HCEC 1CT (cell line): ENCODE data around the gene LUC7L3.
"Not testable (repeated sequence)": the region's sequence is repeated elsewhere in the genome, so short reads cannot be mapped to it uniquely, and the experiment has no call there.

Experiments
- DNase-seq: peaks from one replicate; pipeline ENCODE4 v3.0.0-alpha.2; 2017

The LUC7L3 gene

GRCh38 chr17:50710650-50711049, 8.8 kb upstream of the LUC7L3 start:
- no peak for DNase-seq

- no peak for DNase-seq
Measured at GRCh38 chr17:50712641-50713040, 6.8 kb upstream of the LUC7L3 start.

GRCh38 chr17:50715471-50715870, 3.9 kb upstream of the LUC7L3 start:
- DNase-seq = peak; percentile 17

- DNase-seq = no peak
Measured at GRCh38 chr17:50719924-50720794, 756 bp downstream of the LUC7L3 start.

GRCh38 chr17:50721194-50722010, 2.0 kb downstream of the LUC7L3 start:
- peak; percentile 30 for DNase-seq

GRCh38 chr17:50722746-50723145, 3.3 kb downstream of the LUC7L3 start:
- DNase-seq = no peak

GRCh38 chr17:50724622-50725021, 5.2 kb downstream of the LUC7L3 start:
- not testable (repeated sequence) for DNase-seq

GRCh38 chr17:50725769-50726655, 6.6 kb downstream of the LUC7L3 start:
- DNase-seq = no peak

GRCh38 chr17:50728112-50728429, 8.7 kb downstream of the LUC7L3 start:
- DNase-seq = no peak

GRCh38 chr17:50728881-50729765, 9.7 kb downstream of the LUC7L3 start:
- DNase-seq = no peak

- no peak for DNase-seq
Measured at GRCh38 chr17:50731575-50732460, 12.4 kb downstream of the LUC7L3 start.

GRCh38 chr17:50735287-50735686, 15.9 kb downstream of the LUC7L3 start:
- no peak for DNase-seq

- no peak for DNase-seq
Measured at GRCh38 chr17:50737118-50737698, 17.8 kb downstream of the LUC7L3 start.

GRCh38 chr17:50739098-50739497, 19.7 kb downstream of the LUC7L3 start:
- DNase-seq = no peak

GRCh38 chr17:50745631-50746030, 26.2 kb downstream of the LUC7L3 start:
- no peak for DNase-seq

- DNase-seq = no peak
Measured at GRCh38 chr17:50749245-50749644, 29.8 kb downstream of the LUC7L3 start.

GRCh38 chr17:50754521-50754920, 35.1 kb downstream of the LUC7L3 start:
- DNase-seq = no peak

- no peak for DNase-seq
Measured at GRCh38 chr17:50758524-50758923, 39.1 kb downstream of the LUC7L3 start.

GRCh38 chr17:50758989-50759544, 39.7 kb downstream of the LUC7L3 start:
- DNase-seq = no peak

- no peak for DNase-seq
Measured at GRCh38 chr17:50762177-50762576, 42.8 kb downstream of the LUC7L3 start.
